Endothelial cell of umbilical vein (primary cell): Measurements from ENCODE around the gene FALEC. TPM values are rescaled to one million over a fixed set of nuclear protein-coding genes. Genes with fewer than 3 reads are reported as not detected.

ENCODE experiments used
- BruUV-seq: library from RNA; stranded (reverse); fragments of 400-500 nt; replicated peaks from 2 replicates; lab custom pipeline; 2021; lab: Mats Ljungman, UMichigan
- CTCF ChIA-PET: fragments of 300-600, 350-600 bp; sonication (Branson Sonifier 250); formaldehyde crosslinking; loops from one replicate; lab custom pipeline; 2021; ENCODE audit warnings: antibody characterized with exemption, inconsistent platforms; lab: Charles Lee
- POLR2A ChIA-PET: fragments of 300-600, 350-600 bp; sonication (Branson Sonifier 250); formaldehyde crosslinking; loops from one replicate; lab custom pipeline; 2021; ENCODE audit warnings: antibody characterized with exemption, inconsistent platforms; lab: Charles Lee
- DNase-seq: peaks from one replicate; pipeline ENCODE4 v3.0.0-alpha.2; 2011; ENCODE audit warnings: low read depth, low spot score
- FAIRE-seq: peaks from 2 replicates; lab custom pipeline; 2011; peaks lifted over from hg19 to GRCh38; lab: Jason Lieb, UNC
- H2AFZ ChIP-seq: 2 replicates; pipeline ENCODE4 v1.6.0; 2012; ENCODE audit warnings: low read depth, low read length, control low read depth, inconsistent platforms
- H3K27ac ChIP-seq: 2 replicates; pipeline ENCODE4 v1.5.1; 2011; ENCODE audit warnings: low read depth, mild to moderate bottlenecking, control low read depth, low read length, moderate library complexity; ENCODE audit not compliant: insufficient read depth
- H3K27me3 ChIP-seq, 2 experiments: 2 replicates each; pipeline versions ENCODE4 v1.6.0 to v1.6.1; 2011; ENCODE audit warnings: low read length in 2 of 2, mixed read lengths in 1 of 2; ENCODE audit not compliant: control insufficient read depth in 2 of 2, insufficient read depth in 2 of 2
- H3K36me3 ChIP-seq, 2 experiments: 2 replicates in 1 of 2; 3 replicates in 1 of 2; pipeline ENCODE4 v1.5.1; 2011; ENCODE audit warnings: low read length in 2 of 2, mild to moderate bottlenecking in 1 of 2, moderate library complexity in 1 of 2; ENCODE audit not compliant: control insufficient read depth in 2 of 2, insufficient read depth in 2 of 2; ENCODE audit errors: extremely low read depth in 1 of 2
- H3K4me1 ChIP-seq: 3 replicates; pipeline ENCODE4 v1.5.1; 2011; ENCODE audit warnings: mild to moderate bottlenecking, low read length; ENCODE audit not compliant: control insufficient read depth, insufficient read depth; ENCODE audit errors: extremely low read depth
- H3K4me2 ChIP-seq: 2 replicates; pipeline ENCODE4 v1.6.1; 2011; ENCODE audit warnings: low read length, control low read depth, mixed read lengths; ENCODE audit not compliant: insufficient read depth
- H3K4me3 ChIP-seq, 3 experiments: fragments of 200-600 bp in 1 of 3; sonication (generic), shearing (Covaris generic) in 1 of 3; replicated peaks in 1 of 3; 2 replicates each; pipeline ENCODE4 v1.5.1; 2011 to 2016; ENCODE audit warnings: control low read depth in 3 of 3, low read length in 3 of 3, mild to moderate bottlenecking in 2 of 3, inconsistent platforms in 1 of 3, low read depth in 1 of 3, moderate library complexity in 1 of 3; ENCODE audit not compliant: insufficient read depth in 1 of 3
- H3K79me2 ChIP-seq: 2 replicates; pipeline ENCODE4 v1.6.0; 2012; ENCODE audit warnings: low read length, inconsistent platforms; ENCODE audit not compliant: control insufficient read depth, insufficient read depth
- H3K9ac ChIP-seq: replicated peaks from 2 replicates; pipeline ENCODE3; 2011; ENCODE audit warnings: low read length, control low read depth; ENCODE audit not compliant: insufficient read depth; ENCODE audit errors: extremely low read depth
- H3K9me1 ChIP-seq: replicated peaks from 3 replicates; pipeline ENCODE4 v1.6.0; 2011; ENCODE audit warnings: mild to moderate bottlenecking, low read length; ENCODE audit not compliant: control insufficient read depth, insufficient read depth; ENCODE audit errors: extremely low read depth
- H3K9me3 ChIP-seq: replicated peaks from 2 replicates; pipeline ENCODE4 v1.5.1; 2012; ENCODE audit warnings: low read length, inconsistent platforms; ENCODE audit not compliant: control insufficient read depth, insufficient read depth
- H4K20me1 ChIP-seq: replicated peaks from 2 replicates; pipeline ENCODE3; 2011; ENCODE audit warnings: mild to moderate bottlenecking, low read length; ENCODE audit not compliant: control insufficient read depth, insufficient read depth; ENCODE audit errors: extremely low read depth
- EZH2 ChIP-seq: IDR thresholded peaks from 2 replicates; pipeline ENCODE4 v1.6.1; 2012; ENCODE audit warnings: borderline replicate concordance, low read depth, mild to moderate bottlenecking, moderate library complexity, low read length, inconsistent platforms; ENCODE audit not compliant: severe bottlenecking
- FOS ChIP-seq: IDR thresholded peaks from 2 replicates; pipeline ENCODE4 v1.6.1; 2011; ENCODE audit warnings: mild to moderate bottlenecking, low read length, moderate library complexity, borderline replicate concordance; ENCODE audit not compliant: insufficient read depth
- GATA2 ChIP-seq: IDR thresholded peaks from 2 replicates; pipeline ENCODE4 v1.7.0; 2011; ENCODE audit warnings: low read depth, mild to moderate bottlenecking, moderate library complexity, mixed read lengths, low read length; ENCODE audit not compliant: insufficient read length, insufficient read depth
- JUN ChIP-seq: IDR thresholded peaks from 2 replicates; pipeline ENCODE4 v1.6.1; 2011; ENCODE audit warnings: borderline replicate concordance, low read depth; ENCODE audit not compliant: insufficient read length, insufficient read depth
- MYC ChIP-seq: IDR thresholded peaks from one replicate; pipeline ENCODE4 v1.6.1; 2011; ENCODE audit warnings: mild to moderate bottlenecking, low read depth, low read length
- POLR2A ChIP-seq: IDR thresholded peaks from 2 replicates; pipeline ENCODE4 v1.6.1; 2012; ENCODE audit warnings: low read depth, mild to moderate bottlenecking, control low read depth, low read length
- POLR2AphosphoS5 ChIP-seq: IDR thresholded peaks from 2 replicates; pipeline ENCODE4 v1.6.1; 2012; ENCODE audit warnings: low read depth, mild to moderate bottlenecking, control low read depth, low read length, moderate library complexity; ENCODE audit not compliant: insufficient read depth
- dilution Hi-C: fragments of 300-500 bp; cut with MboI; formaldehyde crosslinking; loops from one replicate; pipeline ENCODE4 v1.15.0; 2019; ENCODE audit warnings: low sequenced_read_pairs; ENCODE audit not compliant: extremely low pct_ligation_motif_present
- intact Hi-C: fragments of 100-400 bp; cut with micrococcal nuclease; formaldehyde crosslinking; loops from one replicate; pipeline ENCODE4 v1.10.0; 2022
- polyA plus RNA-seq, 4 experiments: library from polyadenylated mRNA; depleted of rRNA in 3 of 4; stranded (reverse) in 3 of 4; unstranded in 1 of 4; fragments of >200 nt; gene quantifications; 2 replicates each; pipeline versions ENCODE4 v1.2.1 to v1.2.3, GENCODE V29; 2011 to 2012; ENCODE audit warnings: missing spikeins in 1 of 4
- total RNA-seq: library from RNA; stranded (reverse); gene quantifications from 2 replicates; pipeline ENCODE4 v1.2.3, GENCODE V29; 2021
- TF ChIP-seq, protein P1 (sequence below): IDR thresholded peaks from 2 replicates; pipeline ENCODE4 v1.6.1; 2011; ENCODE audit not compliant: insufficient read depth, insufficient read length
- TF ChIP-seq, protein P2 (sequence below), 2 donors: IDR thresholded peaks; 1 replicate in 1 of 2; 2 replicates in 1 of 2; pipeline ENCODE4 v1.5.1; 2011; ENCODE audit warnings: low read length in 2 of 2, mild to moderate bottlenecking in 2 of 2, moderate library complexity in 2 of 2, control low read depth in 1 of 2, inconsistent platforms in 1 of 2, low read depth in 1 of 2; ENCODE audit not compliant: insufficient read depth in 1 of 2; ENCODE audit errors: extremely low read depth in 1 of 2

The FALEC gene
- total and polyA plus RNA-seq, 2 donors (not counting 3 experiments of a cell fraction or from before 2014, with no cell fraction given), result not detected

DNA sequence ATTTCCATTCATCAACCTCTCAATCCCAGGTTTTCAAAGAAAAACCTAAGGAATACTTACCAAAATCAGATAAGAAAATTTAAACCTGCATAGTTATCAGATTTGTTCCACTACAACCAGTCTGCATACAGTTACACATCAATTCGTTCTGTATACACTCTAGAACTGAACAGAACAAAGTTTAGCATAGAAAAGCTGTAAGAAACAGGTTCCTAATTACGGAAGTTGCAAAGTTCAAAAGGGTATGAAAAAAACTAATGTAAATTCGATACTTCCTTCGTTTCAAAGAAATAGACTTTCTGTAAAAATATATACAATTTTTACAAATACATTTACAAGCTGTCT lies 60.8 kb downstream of the FALEC start:
- Histone ChIP-seq H3K9ac (peak overlapping the region; percentile 97), H4K20me1 (peaks cover 36% of the 10 kb centered on the region), H3K27me3 (no peaks in the 10 kb centered on the region), H3K36me3 (peaks cover 15 to 39% of the 10 kb centered on the region in 2 experiments), H3K27ac (peak overlapping the region; percentile 94), H3K4me3 (peak overlapping the region; percentile 91 to 99 (median 92)), H3K9me3 (no peaks in the 10 kb centered on the region), H3K4me2 (peak overlapping the region; percentile 87), H3K9me1 (no peaks in the 10 kb centered on the region), H3K79me2 (peaks cover 73% of the 10 kb centered on the region), H3K4me1 (peaks cover 32% of the 10 kb centered on the region), H2AFZ (no peak overlapping the region)
- dilution Hi-C loops, result loop anchor here (10.0 kb wide), 1 partner anchor 88 kb away; no protein-coding TSS in a partner anchor
- no peak for TF ChIP-seq GATA2
- no peak for TF ChIP-seq FOS
- TF ChIP-seq POLR2AphosphoS5, result no peak
- TF ChIP-seq JUN, result no peak
- no peak for TF ChIP-seq POLR2A
- TF ChIP-seq, protein P1, sequence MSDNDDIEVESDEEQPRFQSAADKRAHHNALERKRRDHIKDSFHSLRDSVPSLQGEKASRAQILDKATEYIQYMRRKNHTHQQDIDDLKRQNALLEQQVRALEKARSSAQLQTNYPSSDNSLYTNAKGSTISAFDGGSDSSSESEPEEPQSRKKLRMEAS, result no peak
- TF ChIP-seq EZH2, result no peak
- no peak for TF ChIP-seq MYC
- TF ChIP-seq, protein P2, sequence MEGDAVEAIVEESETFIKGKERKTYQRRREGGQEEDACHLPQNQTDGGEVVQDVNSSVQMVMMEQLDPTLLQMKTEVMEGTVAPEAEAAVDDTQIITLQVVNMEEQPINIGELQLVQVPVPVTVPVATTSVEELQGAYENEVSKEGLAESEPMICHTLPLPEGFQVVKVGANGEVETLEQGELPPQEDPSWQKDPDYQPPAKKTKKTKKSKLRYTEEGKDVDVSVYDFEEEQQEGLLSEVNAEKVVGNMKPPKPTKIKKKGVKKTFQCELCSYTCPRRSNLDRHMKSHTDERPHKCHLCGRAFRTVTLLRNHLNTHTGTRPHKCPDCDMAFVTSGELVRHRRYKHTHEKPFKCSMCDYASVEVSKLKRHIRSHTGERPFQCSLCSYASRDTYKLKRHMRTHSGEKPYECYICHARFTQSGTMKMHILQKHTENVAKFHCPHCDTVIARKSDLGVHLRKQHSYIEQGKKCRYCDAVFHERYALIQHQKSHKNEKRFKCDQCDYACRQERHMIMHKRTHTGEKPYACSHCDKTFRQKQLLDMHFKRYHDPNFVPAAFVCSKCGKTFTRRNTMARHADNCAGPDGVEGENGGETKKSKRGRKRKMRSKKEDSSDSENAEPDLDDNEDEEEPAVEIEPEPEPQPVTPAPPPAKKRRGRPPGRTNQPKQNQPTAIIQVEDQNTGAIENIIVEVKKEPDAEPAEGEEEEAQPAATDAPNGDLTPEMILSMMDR (IDR thresholded peaks at IDR 0.05; ENCODE audit: extremely low read depth in 1 of 2, insufficient read depth in 1 of 2, low read depth in 1 of 2, low read length in 2 of 2), result no peak
- no TSS peak for BruUV-seq
- ChIA-PET POLR2A (interaction anchor here (1.0 to 1.7 kb wide), 4 partner anchors 8 to 43 kb away, joined by 3 to 4 read pairs (median 4); no protein-coding TSS in a partner anchor), CTCF (interaction anchor here (1.5 to 13.4 kb wide), 3 partner anchors 8 to 44 kb away, joined by 5 to 184 read pairs (median 147); no protein-coding TSS in a partner anchor)
- DNase-seq (no peak), FAIRE-seq (no peak)
- intact Hi-C loops, result loop anchor here (5.0 kb wide), 1 partner anchor 236 kb away; no protein-coding TSS in a partner anchor
